RKO (cell line): ENCODE measurements around the gene CCDC154.
"Not testable (repeated sequence)": the region's sequence is repeated elsewhere in the genome, so short reads cannot be mapped to it uniquely, and the experiment has no call there.

Experiments used
- DNase-seq: peaks from one replicate; pipeline ENCODE4 v3.0.0-alpha.2; 2016; ENCODE audit warnings: low spot score

CCDC154 gene

GRCh38 chr16:1454561-1454960, 10.2 kb upstream of the CCDC154 start:
- DNase-seq: no peak

GRCh38 chr16:1453316-1453715, 9.0 kb upstream of the CCDC154 start:
- no peak for DNase-seq

DNA sequence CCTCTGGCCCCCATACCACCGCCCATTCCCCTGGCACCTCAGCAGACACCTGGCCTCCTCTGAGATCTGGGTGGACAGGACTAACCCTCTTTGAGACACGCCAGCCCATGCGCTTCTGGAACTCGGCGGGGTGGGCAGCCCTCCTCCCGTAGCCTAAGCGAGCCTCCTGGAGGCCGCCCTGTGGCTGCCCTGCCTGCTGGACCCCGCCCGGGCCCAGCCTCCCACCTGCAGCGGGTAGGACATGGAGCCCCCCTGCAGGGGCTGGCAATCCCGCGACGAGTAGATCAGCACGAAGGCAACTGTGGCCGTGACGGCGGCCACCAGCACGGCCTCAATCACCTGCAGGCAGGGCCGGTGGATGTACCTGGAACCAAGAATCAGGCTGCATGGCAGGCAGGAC, 8.2 kb upstream of the CCDC154 start:
- DNase-seq: no peak

DNA sequence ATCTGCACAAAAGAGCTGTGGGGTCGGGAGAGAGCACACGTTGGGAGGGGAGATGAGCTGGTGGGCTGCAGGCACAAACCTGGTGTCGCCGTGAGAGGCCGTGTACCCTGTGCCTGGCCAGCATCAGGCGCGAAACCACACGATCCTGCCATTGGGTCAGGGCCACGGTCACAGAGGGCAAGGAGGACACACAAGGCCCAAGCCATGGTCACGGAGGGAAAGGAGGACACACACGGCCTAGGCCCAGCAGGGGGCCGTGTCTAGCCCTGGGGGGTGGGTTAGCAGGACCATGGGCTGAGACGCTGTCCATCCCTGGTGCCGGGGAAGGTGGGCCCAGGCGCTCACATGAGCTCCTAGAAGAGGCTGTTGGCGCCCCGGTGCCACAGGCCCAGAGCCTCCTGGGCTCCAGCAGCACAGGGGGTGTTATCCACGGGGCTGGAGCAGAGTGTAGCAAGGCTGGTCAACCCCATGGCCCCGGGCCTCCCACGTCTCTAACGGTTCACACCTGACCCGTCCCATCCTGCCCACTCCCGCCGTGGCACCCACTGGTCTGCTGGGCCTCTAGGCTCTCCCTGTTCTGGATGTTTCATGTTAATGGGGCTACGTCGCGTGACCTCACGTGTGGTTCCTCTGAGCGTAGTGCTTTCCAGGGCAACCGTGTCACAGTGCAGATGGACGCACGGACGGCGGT, 7.5 kb upstream of the CCDC154 start:
- no peak for DNase-seq

DNA sequence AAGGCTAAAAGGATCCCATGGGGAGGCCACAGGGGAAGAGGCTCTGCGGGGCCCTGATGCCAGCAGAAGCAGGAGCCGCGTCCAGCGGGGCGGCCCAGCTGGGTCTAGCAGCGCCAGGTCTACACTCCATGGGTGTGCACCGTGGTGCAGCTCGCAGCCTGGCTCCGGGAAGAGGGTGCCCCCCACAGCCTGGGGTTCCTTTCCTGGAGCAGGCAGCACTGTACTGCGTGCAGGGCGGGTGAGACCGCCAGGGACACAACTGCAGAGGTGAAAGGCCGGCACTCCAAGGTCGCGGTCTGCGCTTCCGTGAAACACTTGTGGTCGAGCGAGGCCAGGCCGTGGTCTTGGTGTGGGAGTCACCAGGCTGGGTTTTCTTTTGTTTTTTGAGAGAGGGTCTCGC, 6.5 kb upstream of the CCDC154 start:
- no peak for DNase-seq

GRCh38 chr16:1450218-1450617, 5.9 kb upstream of the CCDC154 start:
- no peak for DNase-seq

GRCh38 chr16:1449201-1449788, 4.9 kb upstream of the CCDC154 start:
- DNase-seq: no peak

GRCh38 chr16:1448536-1449116, 4.3 kb upstream of the CCDC154 start:
- DNase-seq: no peak

DNA sequence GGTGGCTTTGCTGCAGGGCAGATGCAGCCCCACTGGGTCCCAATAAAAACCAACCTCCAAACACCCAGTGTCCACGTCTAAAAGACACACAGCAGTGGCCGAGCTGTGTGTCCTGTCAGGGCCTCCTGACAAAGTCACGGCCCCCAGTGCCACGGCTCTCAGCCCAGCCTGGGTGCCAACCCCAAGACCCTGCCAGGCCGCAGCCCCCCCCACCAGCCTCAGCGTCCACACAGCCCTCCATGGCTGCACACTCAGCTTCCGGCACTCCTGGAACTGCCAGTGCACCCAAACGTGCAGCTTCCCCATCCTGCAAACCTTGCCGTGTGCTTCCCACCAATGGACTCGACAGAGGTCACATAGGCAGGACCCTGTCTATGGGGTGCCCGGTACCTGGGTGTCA, 3.6 kb upstream of the CCDC154 start:
- DNase-seq: no peak

GRCh38 chr16:1446296-1447080, 2.1 kb upstream of the CCDC154 start:
- no peak for DNase-seq

DNA sequence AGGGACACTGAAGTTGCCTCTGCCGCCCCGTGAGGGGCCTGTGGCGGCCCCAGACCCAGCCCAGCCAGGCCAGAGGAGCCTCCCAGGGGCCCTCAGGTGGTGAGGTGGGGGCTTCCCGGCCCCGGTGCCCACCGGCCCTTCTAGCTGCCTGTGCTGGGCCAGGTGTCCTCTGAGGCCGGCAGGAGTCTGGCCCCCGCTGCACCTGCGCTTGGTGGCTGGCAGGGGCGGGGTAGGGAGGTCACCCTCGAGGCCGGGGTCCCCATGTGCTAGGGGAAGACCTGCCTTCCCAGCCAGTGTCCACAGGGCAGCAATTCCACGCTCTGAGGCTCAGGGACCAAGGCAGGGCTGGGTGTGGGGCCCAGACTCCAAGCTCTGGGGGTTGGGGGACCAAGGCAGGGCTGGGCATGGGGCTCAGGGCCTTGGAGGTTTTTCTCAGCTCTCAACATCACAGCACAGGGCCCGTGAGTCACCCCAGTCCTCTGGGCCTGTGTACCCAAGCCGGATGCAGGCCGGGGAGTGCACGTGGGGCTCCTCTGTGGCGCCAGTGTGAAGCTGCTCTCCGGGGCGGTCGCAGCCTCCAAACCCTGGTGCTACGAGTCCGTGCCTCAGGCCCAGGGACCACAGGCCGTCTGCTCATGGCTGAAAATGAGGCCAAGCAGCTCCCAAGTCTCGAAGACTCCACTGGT, 1.3 kb upstream of the CCDC154 start:
- DNase-seq: no peak

DNA sequence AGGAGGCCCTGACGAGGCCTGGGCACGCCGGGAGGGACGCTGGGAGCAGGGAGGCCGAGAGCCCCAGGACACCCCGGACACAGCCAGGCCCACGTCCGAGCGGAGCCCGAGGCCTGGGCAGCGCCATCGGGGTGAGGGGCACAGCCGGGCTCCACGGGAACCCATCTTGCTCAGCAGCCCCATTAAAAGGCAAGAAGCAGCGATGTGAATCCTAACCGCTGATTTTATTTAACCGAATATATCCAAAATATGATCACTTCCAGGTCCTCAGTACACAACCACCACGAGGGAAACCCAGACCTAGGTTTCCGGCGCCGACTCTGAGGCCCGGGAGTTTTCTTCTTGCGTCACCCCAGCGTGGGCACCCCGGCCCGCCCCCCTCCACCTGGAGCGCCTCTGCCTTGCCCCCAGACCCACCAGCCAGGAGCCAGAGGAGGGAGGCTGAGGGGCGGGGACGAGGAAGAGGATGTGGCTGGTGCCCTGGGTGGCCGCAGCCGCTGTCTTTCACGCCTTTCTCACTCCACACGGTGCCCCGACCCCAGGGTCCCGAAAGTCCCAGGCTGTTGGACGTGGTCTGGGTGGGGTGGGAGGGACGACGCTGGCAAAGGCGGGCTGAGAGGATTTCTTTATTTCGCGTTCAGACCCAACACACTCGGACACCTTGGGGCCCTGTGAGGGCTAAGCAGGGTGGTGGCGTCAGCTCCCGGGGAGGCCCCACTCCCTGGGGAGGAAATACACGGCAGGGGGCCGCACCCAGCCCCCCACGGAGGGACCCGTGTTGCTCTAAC, 568 bp upstream of the CCDC154 start:
- DNase-seq: no peak

DNA sequence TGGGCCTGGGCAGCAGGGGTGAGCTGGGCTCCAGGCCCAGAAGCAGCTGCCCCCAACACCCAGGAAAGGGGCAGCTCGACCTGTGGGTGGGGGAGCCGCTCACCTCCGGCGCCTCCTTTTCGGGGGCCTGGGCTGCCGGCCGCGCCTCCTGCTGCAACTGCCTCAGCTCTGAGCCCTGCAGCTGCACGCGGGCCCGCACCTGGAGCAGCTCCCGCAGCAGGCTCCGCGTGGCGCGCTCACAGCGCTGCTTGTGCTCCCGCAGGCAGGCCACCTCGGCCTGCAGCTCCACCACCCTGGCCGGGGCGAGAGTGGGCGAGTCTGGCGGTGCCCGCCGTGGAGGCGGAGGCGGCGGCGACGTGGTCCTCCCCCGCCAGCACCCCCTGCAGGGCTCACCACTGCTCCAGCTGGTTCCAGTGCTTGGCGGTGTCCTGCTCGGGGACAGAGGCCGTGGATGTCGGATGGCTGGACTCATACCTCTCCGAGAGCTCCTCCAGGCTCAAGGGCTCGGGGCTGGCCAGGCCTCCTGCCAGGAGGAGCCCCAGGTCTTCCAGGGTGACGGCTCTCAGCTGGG, 868 bp downstream of the CCDC154 start:
- DNase-seq: no peak

DNA sequence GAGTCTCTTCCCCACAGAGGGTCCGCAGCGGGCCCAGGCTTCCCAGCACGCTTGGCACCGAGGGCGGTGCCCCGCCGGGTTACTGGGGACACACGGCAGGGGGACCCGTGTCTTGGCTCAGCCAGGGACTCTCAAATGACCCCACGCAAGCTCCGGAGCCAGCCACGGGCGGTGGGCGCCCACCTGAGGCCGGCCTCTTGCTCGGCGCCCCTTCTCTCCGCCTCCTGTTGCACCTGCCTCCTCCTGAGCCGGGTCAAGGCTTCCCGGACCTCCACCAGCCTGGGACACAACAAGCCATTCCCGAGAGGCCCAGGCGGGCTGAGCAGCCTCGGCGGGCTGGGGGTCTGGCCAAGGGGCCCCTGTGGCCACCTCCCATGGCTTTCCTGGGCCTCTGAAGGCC, 1.7 kb downstream of the CCDC154 start:
- DNase-seq: no peak

GRCh38 chr16:1441391-1441829, 2.9 kb downstream of the CCDC154 start:
- DNase-seq: no peak

DNA sequence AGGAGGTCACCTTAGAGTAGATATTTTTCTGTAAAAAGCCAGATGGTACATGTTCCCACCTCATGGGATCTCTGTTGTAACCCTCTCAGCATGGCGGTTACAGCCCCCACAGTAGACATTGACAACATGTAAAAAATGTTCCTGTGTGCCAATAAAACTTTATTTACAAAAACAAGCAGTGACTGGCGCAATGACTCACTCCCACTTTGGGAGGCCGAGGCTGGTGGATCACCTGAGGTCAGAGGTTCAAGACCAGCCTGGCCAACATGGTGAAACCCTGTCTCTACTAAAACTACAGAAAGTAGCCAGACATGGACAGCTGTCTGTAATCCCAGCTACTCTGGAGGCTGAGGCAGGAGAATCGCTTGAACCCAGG, 4.7 kb downstream of the CCDC154 start:
- not testable (repeated sequence) for DNase-seq

DNA sequence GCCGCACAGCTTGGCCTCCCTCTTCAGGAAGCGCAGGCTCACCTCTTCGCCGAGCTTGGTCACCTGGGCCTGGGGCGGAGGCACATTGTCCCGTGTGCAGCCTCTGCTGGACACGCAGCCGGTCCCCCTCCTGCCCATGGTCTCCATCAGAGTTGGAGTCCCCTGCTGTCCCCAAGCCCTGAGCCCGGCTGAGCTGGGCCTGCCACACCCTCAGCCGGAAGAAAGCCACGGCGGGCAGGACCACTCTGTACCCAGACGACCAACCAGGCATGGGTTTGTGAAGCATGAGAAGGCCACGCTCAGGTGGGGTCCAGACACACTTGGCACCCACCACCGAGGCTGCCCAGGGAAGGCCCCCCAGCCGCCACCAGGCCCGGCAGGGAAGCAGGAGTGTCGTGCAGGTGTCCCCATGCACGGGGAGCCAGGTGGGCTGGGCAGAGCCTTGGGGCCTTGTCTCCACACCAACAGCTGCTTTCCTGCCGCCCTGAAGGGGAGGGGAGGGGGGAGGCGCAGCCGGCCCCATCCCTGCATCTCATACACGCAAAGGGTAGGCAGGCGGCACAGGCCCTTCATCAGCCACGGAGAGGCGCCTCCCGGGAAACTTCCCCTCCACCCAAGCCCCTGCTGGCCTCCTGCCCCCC, 5.2 kb downstream of the CCDC154 start:
- no peak for DNase-seq

GRCh38 chr16:1438229-1439057, 5.9 kb downstream of the CCDC154 start:
- no peak for DNase-seq

DNA sequence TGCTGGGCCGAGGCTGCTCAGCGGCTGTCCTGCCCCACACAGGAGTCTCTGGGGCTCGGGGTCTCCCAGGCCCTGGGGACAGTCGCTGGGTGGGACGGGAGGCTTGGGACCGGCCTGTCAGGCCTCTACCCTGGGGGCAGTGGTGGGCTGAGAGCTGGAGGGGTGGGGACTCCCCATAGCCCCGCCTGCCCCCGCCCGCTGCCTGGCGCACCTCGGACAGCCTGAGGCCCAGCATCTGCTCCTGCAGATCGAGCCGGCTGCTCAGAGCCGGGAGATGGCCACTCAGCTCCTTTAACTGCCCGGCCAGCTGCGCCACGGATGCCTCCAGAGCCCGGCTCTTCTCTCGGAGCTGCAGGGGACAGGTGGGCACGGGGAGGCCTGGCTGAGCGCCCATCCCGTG, 6.8 kb downstream of the CCDC154 start:
- DNase-seq: no peak
